B cell (primary cell): ENCODE results near the gene AHRR. TPM values are rescaled to one million over a fixed set of nuclear protein-coding genes. Genes with fewer than 3 reads are reported as not detected.
A peak's percentile ranks its signal among the peaks of the same experiment; 100 is the strongest.

ENCODE experiments used
- ATAC-seq: fragments of 200-7000 bp; cut with Tn5 transposase; one replicate; pipeline ENCODE4 v1.10.0; 2021; ENCODE audit warnings: low read depth, mild to moderate bottlenecking, moderate number of reproducible peaks, moderate library complexity
- CTCF ChIA-PET: fragments of 350-600 bp; sonication (Branson Sonifier 250); formaldehyde crosslinking; loops from one replicate; lab custom pipeline; 2021; ENCODE audit warnings: antibody characterized with exemption, inconsistent platforms; lab: Charles Lee
- POLR2A ChIA-PET: fragments of 350-600 bp; sonication (Branson Sonifier 250); formaldehyde crosslinking; loops from one replicate; lab custom pipeline; 2021; ENCODE audit warnings: antibody characterized with exemption; lab: Charles Lee
- DNase-seq: peaks from one replicate; pipeline ENCODE4 v3.0.0; 2013
- H2AFZ ChIP-seq: 2 replicates; pipeline ENCODE4 v1.6.1; 2012; ENCODE audit warnings: mild to moderate bottlenecking, low read depth, low read length; ENCODE audit not compliant: insufficient read depth, poor library complexity, severe bottlenecking
- H3K27ac ChIP-seq, 2 donors: 1 replicate in 1 of 2; 2 replicates in 1 of 2; pipeline ENCODE4 v1.5.1; 2012 to 2013; ENCODE audit warnings: low read length in 2 of 2, mild to moderate bottlenecking in 2 of 2, moderate library complexity in 1 of 2
- H3K27me3 ChIP-seq, 4 experiments: fragments of 200-600 bp in 1 of 4; sonication (generic) in 1 of 4; replicated peaks in 1 of 4; 1 replicate in 2 of 4; 2 replicates in 2 of 4; pipeline versions ENCODE4 v1.6.1 to v1.7.0; 2013 to 2016; ENCODE audit warnings: low read length in 3 of 4, mild to moderate bottlenecking in 2 of 4, mixed read lengths in 1 of 4, moderate library complexity in 1 of 4; ENCODE audit not compliant: insufficient read depth in 4 of 4, control insufficient read depth in 3 of 4; ENCODE audit errors: control extremely low read depth in 1 of 4
- H3K36me3 ChIP-seq, 2 experiments: replicated peaks in 1 of 2; 1 replicate in 1 of 2; 2 replicates in 1 of 2; pipeline versions ENCODE4 v1.6.1 to v1.7.1; 2013; ENCODE audit warnings: low read length in 1 of 2; ENCODE audit not compliant: insufficient read depth in 2 of 2, control insufficient read depth in 1 of 2; ENCODE audit errors: control extremely low read depth in 1 of 2, extremely low read depth in 1 of 2
- H3K4me1 ChIP-seq, 2 donors: fragments of 200-600 bp in 1 of 2; sonication (generic) in 1 of 2; 1 replicate in 1 of 2; 2 replicates in 1 of 2; pipeline versions ENCODE4 v1.5.1 to v1.6.1; 2013 to 2017; ENCODE audit warnings: low read length in 2 of 2; ENCODE audit not compliant: control insufficient read depth in 2 of 2, insufficient read depth in 2 of 2
- H3K4me2 ChIP-seq: replicated peaks from 2 replicates; pipeline ENCODE3; 2012; ENCODE audit warnings: mild to moderate bottlenecking, low read depth, low read length; ENCODE audit not compliant: poor library complexity, severe bottlenecking
- H3K4me3 ChIP-seq, 5 experiments: fragments of 200-600 bp in 1 of 5; sonication (generic) in 1 of 5; 1 replicate in 3 of 5; 2 replicates in 2 of 5; pipeline versions ENCODE4 v1.5.1 to v1.7.0; 2011 to 2016; ENCODE audit warnings: low read length in 4 of 5, mild to moderate bottlenecking in 4 of 5, low read depth in 2 of 5, control low read depth in 1 of 5, moderate library complexity in 1 of 5; ENCODE audit not compliant: insufficient read depth in 1 of 5; ENCODE audit errors: control extremely low read depth in 1 of 5, extremely low read depth in 1 of 5
- H3K79me2 ChIP-seq: fragments of 200-600 bp; sonication (generic); one replicate; pipeline ENCODE4 v1.6.0; 2016; ENCODE audit warnings: low read length; ENCODE audit not compliant: control insufficient read depth, insufficient read depth
- H3K9ac ChIP-seq: fragments of 200-600 bp; sonication (generic); 2 replicates; pipeline ENCODE4 v1.6.1; 2017; ENCODE audit warnings: mild to moderate bottlenecking, low read length, moderate library complexity
- H3K9me3 ChIP-seq, 3 donors: one replicate each; pipeline versions ENCODE4 v1.6.1 to v1.7.1; 2013; ENCODE audit warnings: low read length in 2 of 3; ENCODE audit not compliant: control insufficient read depth in 2 of 3, insufficient read depth in 1 of 3; ENCODE audit errors: control extremely low read depth in 1 of 3
- H4K20me1 ChIP-seq: 2 replicates; pipeline ENCODE4 v1.6.0; 2012; ENCODE audit warnings: mild to moderate bottlenecking, low read length; ENCODE audit not compliant: insufficient read depth, control insufficient read depth, poor library complexity, severe bottlenecking
- H3K27ac Mint-ChIP-seq: one replicate; pipeline ENCODE4 v1.8.0; 2021; ENCODE audit warnings: mixed read lengths
- H3K27me3 Mint-ChIP-seq: one replicate; pipeline ENCODE4 v1.8.0; 2021; ENCODE audit warnings: mixed read lengths
- H3K4me1 Mint-ChIP-seq: one replicate; pipeline ENCODE4 v1.8.0; 2021; ENCODE audit warnings: mixed read lengths
- H3K4me3 Mint-ChIP-seq: one replicate; pipeline ENCODE4 v1.8.0; 2021; ENCODE audit warnings: mixed read lengths
- H3K9me3 Mint-ChIP-seq: one replicate; pipeline ENCODE4 v1.8.0; 2022; ENCODE audit warnings: mixed read lengths; ENCODE audit not compliant: insufficient read depth
- EZH2 ChIP-seq: IDR thresholded peaks from 2 replicates; pipeline ENCODE4 v1.6.1; 2012; ENCODE audit warnings: borderline replicate concordance, low read depth, mild to moderate bottlenecking, moderate library complexity, low read length; ENCODE audit not compliant: insufficient read depth, poor library complexity, severe bottlenecking
- WGBS: methylation state at CpG from one replicate; pipeline ENCODE4 v1.1.5; 2013; ENCODE audit warnings: missing lambda C conversion rate; ENCODE audit not compliant: insufficient coverage; 5-methylcytosine and 5-hydroxymethylcytosine counted together
- intact Hi-C: fragments of 100-400 bp; cut with micrococcal nuclease; formaldehyde crosslinking; loops from one replicate; pipeline ENCODE4 v1.10.0; 2022
- polyA plus RNA-seq: library from polyadenylated mRNA; depleted of rRNA; stranded (reverse); fragments of >200 nt; gene quantifications from 2 replicates; pipeline ENCODE4 v1.2.3, GENCODE V29; 2012
- total RNA-seq, 2 donors: library from RNA; stranded (reverse); fragments of 120-200 nt in 1 of 2; gene quantifications; 1 replicate in 1 of 2; 2 replicates in 1 of 2; pipeline versions ENCODE4 v1.2.3 to v1.2.4, GENCODE V29; 2013 to 2022
- TF ChIP-seq, protein P1 (sequence below): fragments of 200-600 bp; IDR thresholded peaks from one replicate; pipeline ENCODE4 v1.8.0; 2022; ENCODE audit warnings: antibody characterized with exemption, mild to moderate bottlenecking

Gene AHRR
- total and polyA plus RNA-seq, 2 donors (not counting 1 experiment from before 2014, with no cell fraction given): 0.13 to 1.7 TPM

DNA sequence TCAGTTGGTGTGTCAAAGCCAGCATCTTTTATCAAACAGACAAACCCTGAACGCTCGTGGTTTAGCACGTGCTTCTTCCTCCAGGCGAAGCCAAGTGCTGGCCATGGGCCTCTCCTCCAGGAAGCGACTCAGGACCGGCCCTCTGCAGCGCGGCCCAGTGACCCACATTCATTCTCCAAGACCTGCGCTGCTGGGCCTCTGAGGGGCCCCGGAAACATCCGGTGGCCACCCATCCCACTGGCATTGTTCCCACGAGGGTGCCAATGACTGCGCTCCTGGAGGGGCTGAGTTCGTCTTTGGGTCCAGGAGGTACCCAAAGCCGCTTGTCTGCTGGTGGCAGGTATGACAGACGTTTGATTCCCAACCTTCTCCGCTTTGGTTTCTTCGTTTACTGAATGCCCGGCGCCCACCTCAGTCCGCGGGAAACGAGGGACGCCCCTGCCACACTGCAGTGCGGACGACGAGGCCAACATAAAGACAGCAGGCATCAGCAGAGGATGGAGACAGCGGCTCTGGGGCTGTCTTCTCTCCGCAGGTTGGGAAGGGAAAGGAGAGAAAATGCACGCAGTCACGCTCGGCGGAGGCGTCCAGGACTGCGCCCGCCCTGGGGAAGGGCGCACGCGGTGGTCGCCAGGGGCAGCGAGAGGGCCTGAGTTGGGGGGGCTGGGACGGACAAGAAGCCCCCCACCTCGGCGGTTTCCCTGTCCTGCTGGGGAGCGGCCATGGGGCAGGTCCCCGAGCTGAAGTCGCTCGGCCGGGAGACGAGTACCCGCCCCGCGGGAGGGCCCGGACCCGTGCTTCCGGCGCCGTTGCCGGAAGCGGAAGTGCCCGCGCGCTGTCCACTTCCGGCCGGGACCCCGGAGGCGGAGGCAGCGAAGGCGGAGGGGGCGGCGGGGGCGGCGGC, 121.1 kb downstream of the AHRR start, which contains the start of gene EXOC3:
Gene EXOC3, plus strand, starts transcription at position 842 of the 904 bp plus-strand sequence. CDS start 3,030 bp downstream, outside the sequence.
- TF ChIP-seq, protein P1, sequence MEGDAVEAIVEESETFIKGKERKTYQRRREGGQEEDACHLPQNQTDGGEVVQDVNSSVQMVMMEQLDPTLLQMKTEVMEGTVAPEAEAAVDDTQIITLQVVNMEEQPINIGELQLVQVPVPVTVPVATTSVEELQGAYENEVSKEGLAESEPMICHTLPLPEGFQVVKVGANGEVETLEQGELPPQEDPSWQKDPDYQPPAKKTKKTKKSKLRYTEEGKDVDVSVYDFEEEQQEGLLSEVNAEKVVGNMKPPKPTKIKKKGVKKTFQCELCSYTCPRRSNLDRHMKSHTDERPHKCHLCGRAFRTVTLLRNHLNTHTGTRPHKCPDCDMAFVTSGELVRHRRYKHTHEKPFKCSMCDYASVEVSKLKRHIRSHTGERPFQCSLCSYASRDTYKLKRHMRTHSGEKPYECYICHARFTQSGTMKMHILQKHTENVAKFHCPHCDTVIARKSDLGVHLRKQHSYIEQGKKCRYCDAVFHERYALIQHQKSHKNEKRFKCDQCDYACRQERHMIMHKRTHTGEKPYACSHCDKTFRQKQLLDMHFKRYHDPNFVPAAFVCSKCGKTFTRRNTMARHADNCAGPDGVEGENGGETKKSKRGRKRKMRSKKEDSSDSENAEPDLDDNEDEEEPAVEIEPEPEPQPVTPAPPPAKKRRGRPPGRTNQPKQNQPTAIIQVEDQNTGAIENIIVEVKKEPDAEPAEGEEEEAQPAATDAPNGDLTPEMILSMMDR: no peak
- no peak for TF ChIP-seq EZH2
- Mint-ChIP-seq H3K27me3 (no peaks in the 10 kb centered on the region), H3K4me1 (peaks cover 30% of the 10 kb centered on the region), H3K9me3 (no peaks in the 10 kb centered on the region), H3K4me3 (peak within 1 kb of the TSS; percentile 96), H3K27ac (peak within 1 kb of the TSS; percentile 90)
- H3K4me2 ChIP-seq: peak within 1 kb of the TSS; percentile 88
- H3K4me3 ChIP-seq: peak within 1 kb of the TSS; percentile 53 to 91 (median 89)
- peaks cover 6 to 19% of the 10 kb centered on the region in 2 donors for H3K4me1 ChIP-seq
- intact Hi-C loops: loop anchor here (10.0 kb wide), 1 partner anchor 172 kb away; the partner anchor contains the start of gene CEP72
- H2AFZ ChIP-seq: peak within 1 kb of the TSS; percentile 92
- peak within 1 kb of the TSS; percentile 56 to 81 for H3K27ac ChIP-seq
- peaks cover 5 to 13% of the 10 kb centered on the region in 2 experiments for H3K36me3 ChIP-seq
- CTCF ChIA-PET: interaction anchor here (1.3 kb wide), 1 partner anchor 14 kb away, joined by 3 read pairs; no protein-coding TSS in a partner anchor
- H3K9ac ChIP-seq: peak within 1 kb of the TSS; percentile 93
- no peaks in the 10 kb centered on the region for H3K27me3 ChIP-seq
- DNase-seq (peak; percentile 82), ATAC-seq (peak; percentile 91)
- peaks cover 39% of the 10 kb centered on the region for H3K79me2 ChIP-seq
- peaks cover 0 to 7% (median 0%) of the 10 kb centered on the region in 3 donors for H3K9me3 ChIP-seq
- POLR2A ChIA-PET: interaction anchor here (0.6 to 1.0 kb wide), 2 partner anchors 31 to 32 kb away, joined by 3 to 5 read pairs; no protein-coding TSS in a partner anchor
- WGBS: 8% methylated on average over 73 of the region's 73 CpGs
- peaks cover 26% of the 10 kb centered on the region for H4K20me1 ChIP-seq
